T-helper 1 cell treated with Interleukin-12 subunit alpha and Interleukin-12 subunit beta and Interleukin-4 antibody, amounts not matched to agents 30 ng/mL and 1 ng/mL, for 36 hours (primary cell): ENCODE data around the gene PCNA. TPM values are rescaled to one million over a fixed set of nuclear protein-coding genes. Genes with fewer than 3 reads are reported as not detected.
"Not testable (repeated sequence)": the region's sequence is repeated elsewhere in the genome, so short reads cannot be mapped to it uniquely, and the experiment has no call there.

Source experiments
- intact Hi-C: fragments of 100-400 bp; cut with micrococcal nuclease; formaldehyde crosslinking; loops from one replicate; pipeline ENCODE4 v1.15.1; 2024
- total RNA-seq: library from RNA; stranded (reverse); gene quantifications from 2 replicates; pipeline ENCODE4 v1.2.3, GENCODE V29; 2022

Gene PCNA
- total RNA-seq, 1 donor from 2014 or later: 377 TPM

GRCh38 chr20:5100684-5101347 lies 18.9 kb downstream of the PCNA start:
- intact Hi-C loops: loop anchor here (1.0 to 5.0 kb wide), 9 partner anchors 11 to 494 kb away; no protein-coding TSS in a partner anchor

GRCh38 chr20:5099909-5100308 lies 19.8 kb downstream of the PCNA start:
- intact Hi-C loops: loop anchor here (1.0 to 5.0 kb wide), 9 partner anchors 10 to 493 kb away; no protein-coding TSS in a partner anchor

GRCh38 chr20:5099009-5099408 lies 20.7 kb downstream of the PCNA start:
- intact Hi-C loops: not testable (repeated sequence)

GRCh38 chr20:5096463-5096862 lies 23.3 kb downstream of the PCNA start:
- intact Hi-C loops: no loop called here

- intact Hi-C loops: no loop called here
These were observed 23.8 kb downstream of the PCNA start for GRCh38 chr20:5095931-5096330.

- intact Hi-C loops: no loop called here
These were observed 24.3 kb downstream of the PCNA start for GRCh38 chr20:5095454-5095853.

- intact Hi-C loops: no loop called here
These were observed 26.9 kb downstream of the PCNA start for GRCh38 chr20:5092765-5093339.

- intact Hi-C loops: no loop called here
These were observed 27.9 kb downstream of the PCNA start for GRCh38 chr20:5091902-5092301.

- intact Hi-C loops: loop anchor here (1.0 kb wide), 2 partner anchors 10 to 12 kb away; no protein-coding TSS in a partner anchor
These were observed 29.6 kb downstream of the PCNA start for GRCh38 chr20:5090191-5090590.

GRCh38 chr20:5088688-5089087 lies 31.1 kb downstream of the PCNA start:
- intact Hi-C loops: no loop called here

- intact Hi-C loops: no loop called here
These were observed 34.4 kb downstream of the PCNA start for GRCh38 chr20:5085380-5085779.

GRCh38 chr20:5080384-5080877 lies 39.3 kb downstream of the PCNA start:
- intact Hi-C loops: no loop called here

- intact Hi-C loops: loop anchor here (1.0 to 2.0 kb wide), 8 partner anchors 9 to 264 kb away; partner anchors contain the start of genes CDS2 and SLC23A2
These were observed 41.3 kb downstream of the PCNA start for GRCh38 chr20:5078399-5078958.

GRCh38 chr20:5077761-5078387 lies 41.9 kb downstream of the PCNA start:
- intact Hi-C loops: loop anchor here (1.0 to 2.0 kb wide), 8 partner anchors 9 to 264 kb away; partner anchors contain the start of genes CDS2 and SLC23A2

- intact Hi-C loops: not testable (repeated sequence)
These were observed 42.8 kb downstream of the PCNA start for GRCh38 chr20:5076913-5077312.

- intact Hi-C loops: no loop called here
These were observed 45.5 kb downstream of the PCNA start for GRCh38 chr20:5074232-5074674.

- intact Hi-C loops: no loop called here
These were observed 46.0 kb downstream of the PCNA start for GRCh38 chr20:5073660-5074231.

- intact Hi-C loops: no loop called here
These were observed 46.8 kb downstream of the PCNA start for GRCh38 chr20:5072756-5073659.

GRCh38 chr20:5071942-5072341 lies 47.8 kb downstream of the PCNA start:
- intact Hi-C loops: not testable (repeated sequence)

GRCh38 chr20:5070570-5070969 lies 49.2 kb downstream of the PCNA start:
- intact Hi-C loops: no loop called here
